OCI-LY1 (cell line): Measurements from ENCODE around the gene NAA10.
A peak's percentile ranks its signal among the peaks of the same experiment; 100 is the strongest.

Experiments used
- H2AFZ ChIP-seq: fragments of 200-600 bp; sonication (generic), shearing (Covaris generic); 2 replicates; pipeline ENCODE4 v1.6.0; 2014; ENCODE audit warnings: antibody characterized with exemption, mild to moderate bottlenecking, low read length
- H3F3A ChIP-seq: fragments of 200-600 bp; sonication (generic), shearing (Covaris generic); 2 replicates; pipeline ENCODE4 v1.6.0; 2014; ENCODE audit warnings: mild to moderate bottlenecking, antibody characterized with exemption, low read length, moderate library complexity; ENCODE audit not compliant: insufficient read depth
- H3K27ac ChIP-seq: fragments of 200-600 bp; sonication (generic); 2 replicates; pipeline ENCODE4 v1.5.1; 2014; ENCODE audit warnings: low read length, mixed run types, mild to moderate bottlenecking, low read depth; ENCODE audit not compliant: poor library complexity, severe bottlenecking
- H3K27me3 ChIP-seq: fragments of 200-600 bp; sonication (generic); 2 replicates; pipeline ENCODE4 v1.6.0; 2014; ENCODE audit warnings: antibody characterized with exemption, mild to moderate bottlenecking, low read length, moderate library complexity; ENCODE audit not compliant: insufficient read depth
- H3K36me3 ChIP-seq: fragments of 200-600 bp; sonication (generic); 2 replicates; pipeline ENCODE4 v1.6.1; 2014; ENCODE audit warnings: mild to moderate bottlenecking, antibody characterized with exemption, low read length, moderate library complexity, mixed read lengths; ENCODE audit not compliant: insufficient read depth
- H3K4me1 ChIP-seq: fragments of 200-600 bp; sonication (generic); 2 replicates; pipeline ENCODE4 v1.5.1; 2014; ENCODE audit warnings: mild to moderate bottlenecking, low read length, moderate library complexity; ENCODE audit not compliant: insufficient read depth, severe bottlenecking
- H3K4me2 ChIP-seq: fragments of 200-600 bp; sonication (generic), shearing (Covaris generic); 2 replicates; pipeline ENCODE4 v1.6.1; 2014; ENCODE audit warnings: low read length
- H3K4me3 ChIP-seq: fragments of 200-600 bp; sonication (generic); 2 replicates; pipeline ENCODE4 v1.5.1; 2014; ENCODE audit warnings: low read length, low read depth, mild to moderate bottlenecking, mixed read lengths; ENCODE audit not compliant: poor library complexity, severe bottlenecking
- H3K79me2 ChIP-seq: fragments of 200-600 bp; shearing (Covaris generic); 2 replicates; pipeline ENCODE4 v1.6.1; 2016; ENCODE audit warnings: mixed run types, low read length, mixed read lengths; ENCODE audit not compliant: insufficient read depth
- H3K9ac ChIP-seq: fragments of 200-600 bp; sonication (generic), shearing (Covaris generic); 2 replicates; pipeline ENCODE4 v1.6.1; 2014; ENCODE audit warnings: mild to moderate bottlenecking, low read length, mixed read lengths
- H3K9me2 ChIP-seq: fragments of 200-600 bp; sonication (generic), shearing (Covaris generic); 2 replicates; pipeline ENCODE4 v1.6.1; 2014; ENCODE audit warnings: low read depth, mild to moderate bottlenecking, low read length, mixed read lengths
- H3K9me3 ChIP-seq: fragments of 200-600 bp; shearing (Covaris generic); 2 replicates; pipeline ENCODE4 v1.6.1; 2014; ENCODE audit warnings: low read length, mixed read lengths
- H4K20me1 ChIP-seq: fragments of 200-600 bp; sonication (generic), shearing (Covaris generic); 2 replicates; pipeline ENCODE4 v1.6.0; 2016; ENCODE audit warnings: mild to moderate bottlenecking, low read length; ENCODE audit not compliant: insufficient read depth
- CTCF ChIP-seq: fragments of 200-600 bp; sonication (generic), shearing (Covaris generic); IDR thresholded peaks from 2 replicates; pipeline ENCODE4 v1.5.1; 2017; ENCODE audit warnings: mild to moderate bottlenecking, antibody characterized with exemption, low read length, moderate library complexity, mixed read lengths
- EZH2 ChIP-seq: fragments of 200-600 bp; sonication (generic), shearing (Covaris generic); IDR thresholded peaks from 2 replicates; pipeline ENCODE4 v1.8.0; 2017; ENCODE audit warnings: borderline replicate concordance, mixed run types, mild to moderate bottlenecking, antibody characterized with exemption, low read length, moderate library complexity, mixed read lengths

NAA10 gene

GRCh38 chrX:153906126-153906917 is 28.5 kb downstream of the NAA10 start:
- Histone ChIP-seq H3K4me3 (no peak overlapping the region), H4K20me1 (no peaks in the 10 kb centered on the region), H2AFZ (no peak overlapping the region), H3K27me3 (no peaks in the 10 kb centered on the region), H3K79me2 (no peaks in the 10 kb centered on the region), H3K9me3 (no peaks in the 10 kb centered on the region), H3K9me2 (no peaks in the 10 kb centered on the region), H3K4me1 (peaks cover 38% of the 10 kb centered on the region), H3K4me2 (no peak overlapping the region), H3K27ac (no peak overlapping the region), H3K9ac (no peak overlapping the region), H3K36me3 (peaks cover 8% of the 10 kb centered on the region; the same call in 1 of the 2 replicates), H3F3A (no peaks in the 10 kb centered on the region)
- no peak for TF ChIP-seq CTCF
- TF ChIP-seq EZH2: no peak

- H3K79me2 ChIP-seq: no peaks in the 10 kb centered on the region
- no peaks in the 10 kb centered on the region for H3K27me3 ChIP-seq
- no peaks in the 10 kb centered on the region for H4K20me1 ChIP-seq
- no peak overlapping the region for H3K4me3 ChIP-seq
- H3F3A ChIP-seq: no peaks in the 10 kb centered on the region
- H3K9me2 ChIP-seq: no peaks in the 10 kb centered on the region
- TF ChIP-seq CTCF (no peak), EZH2 (no peak)
- H3K9me3 ChIP-seq: no peaks in the 10 kb centered on the region
- peaks cover 45% of the 10 kb centered on the region for H3K4me1 ChIP-seq
- H3K36me3 ChIP-seq: peaks cover 5% of the 10 kb centered on the region; the same call in 1 of the 2 replicates
- H2AFZ ChIP-seq: no peak overlapping the region
- H3K4me2 ChIP-seq: no peak overlapping the region
- no peak overlapping the region for H3K27ac ChIP-seq
- no peak overlapping the region for H3K9ac ChIP-seq
Measured at GRCh38 chrX:153905481-153906095, 29.2 kb downstream of the NAA10 start.

GRCh38 chrX:153903991-153904957 is 30.6 kb downstream of the NAA10 start, which contains the start of gene AVPR2:
AVPR2 (plus strand) TSS chrX:153904673; CDS start chrX:153905146, 473 bp downstream.
- H3K79me2 ChIP-seq: no peaks in the 10 kb centered on the region
- TF ChIP-seq CTCF: no peak
- TF ChIP-seq EZH2: no peak
- H3K9me3 ChIP-seq: no peaks in the 10 kb centered on the region
- peaks cover 5% of the 10 kb centered on the region; the same call in 1 of the 2 replicates for H3K36me3 ChIP-seq
- H3F3A ChIP-seq: no peaks in the 10 kb centered on the region
- no peak within 1 kb of the TSS for H3K4me3 ChIP-seq
- no peaks in the 10 kb centered on the region for H3K9me2 ChIP-seq
- no peak within 1 kb of the TSS for H3K9ac ChIP-seq
- H3K27ac ChIP-seq: peak within 1 kb of the TSS; percentile 72
- H2AFZ ChIP-seq: no peak within 1 kb of the TSS
- no peaks in the 10 kb centered on the region for H4K20me1 ChIP-seq
- peak within 1 kb of the TSS; percentile 26; the same call in 1 of the 2 replicates for H3K4me2 ChIP-seq
- H3K27me3 ChIP-seq: no peaks in the 10 kb centered on the region
- H3K4me1 ChIP-seq: peaks cover 48% of the 10 kb centered on the region
